ENCODE data around the gene ATG7.

ATG7 gene

GRCh38 chr3:11553436-11554235 is 281.4 kb downstream of the ATG7 start:
- peaks cover 17 to 69% of the 10 kb centered on the region in 2 donors for H3K36me3 ChIP-seq (replicated peaks in 1 of 2; ENCODE audit: control insufficient read depth in 2 of 2, insufficient read depth in 2 of 2, low read length in 2 of 2)
- peaks cover 2% of the 10 kb centered on the region for H3K79me1 ChIP-seq (ENCODE audit: low read depth, low read length)

GRCh38 chr3:11554236-11554610 is 282.0 kb downstream of the ATG7 start:
- Histone ChIP-seq H3K14ac (ENCODE audit: low read length) (no peak overlapping the region), H2BK5ac (ENCODE audit: low read length) (no peak overlapping the region), H3K27ac (replicated peaks; ENCODE audit: low read length) (no peak overlapping the region), H2BK15ac (ENCODE audit: low read length) (no peak overlapping the region), H3K9me3 (replicated peaks in 1 of 2; ENCODE audit: control insufficient read depth in 2 of 2, insufficient read depth in 1 of 2, low read depth in 1 of 2, low read length in 2 of 2) (peaks cover 0 to 8% of the 10 kb centered on the region in 2 donors), H3K4ac (ENCODE audit: low read length) (no peak overlapping the region), H3K18ac (ENCODE audit: low read length) (no peak overlapping the region), H3K27me3 (ENCODE audit: control insufficient read depth in 3 of 3, insufficient read depth in 3 of 3, low read depth in 1 of 3, low read length in 3 of 3) (no peaks in the 10 kb centered on the region), H2BK12ac (ENCODE audit: low read length) (no peak overlapping the region), H3K4me3 (ENCODE audit: low read length in 2 of 2) (peak overlapping the region in 1 of 2 donors; percentile 34), H4K8ac (ENCODE audit: low read depth, low read length) (no peak overlapping the region), H3K79me1 (ENCODE audit: low read depth, low read length) (peaks cover 2% of the 10 kb centered on the region), H2AFZ (ENCODE audit: low read length) (no peak overlapping the region), H3K23ac (ENCODE audit: low read depth, low read length, poor library complexity) (no peak overlapping the region), H3K4me1 (ENCODE audit: control insufficient read depth in 2 of 2, insufficient read depth in 1 of 2, low read depth in 1 of 2, low read length in 2 of 2) (peaks cover 4 to 28% of the 10 kb centered on the region in 2 donors), H4K91ac (ENCODE audit: low read depth, low read length, poor library complexity) (no peak overlapping the region), H3K9ac (ENCODE audit: low read depth, low read length, poor library complexity) (no peak overlapping the region), H2AK5ac (ENCODE audit: low read depth, low read length) (no peak overlapping the region), H3K36me3 (replicated peaks in 1 of 2; ENCODE audit: control insufficient read depth in 2 of 2, insufficient read depth in 2 of 2, low read length in 2 of 2) (peaks cover 23 to 75% of the 10 kb centered on the region in 2 donors), H2BK120ac (ENCODE audit: low read depth, low read length) (no peak overlapping the region), H3K4me2 (ENCODE audit: insufficient read depth, low read length, poor library complexity, severe bottlenecking) (no peak overlapping the region)
- WGBS, 2 donors (ENCODE audit: extremely low coverage in 2 of 2, insufficient read length in 2 of 2, insufficient replicate concordance in 1 of 2): no CpG with 5 or more reads among the region's 3 CpGs
- DNase-seq (ENCODE audit: low spot score): no peak

More at GRCh38 chr3:11553436-11554235, 281.4 kb downstream of the ATG7 start:
- no peak overlapping the region for H3K27ac ChIP-seq (replicated peaks; ENCODE audit: low read length)
- no CpG with 5 or more reads among the region's 17 CpGs for WGBS, 2 donors (ENCODE audit: extremely low coverage in 2 of 2, insufficient read length in 2 of 2, insufficient replicate concordance in 1 of 2)
- no peak overlapping the region for H3K4ac ChIP-seq (ENCODE audit: low read length)
- H2AK5ac ChIP-seq (ENCODE audit: low read depth, low read length): no peak overlapping the region
- H4K8ac ChIP-seq (ENCODE audit: low read depth, low read length): no peak overlapping the region
- H3K4me3 ChIP-seq (ENCODE audit: low read length in 2 of 2): no peak overlapping the region
- H4K91ac ChIP-seq (ENCODE audit: low read depth, low read length, poor library complexity): no peak overlapping the region
- H2BK12ac ChIP-seq (ENCODE audit: low read length): no peak overlapping the region
- no peak overlapping the region for H2AFZ ChIP-seq (ENCODE audit: low read length)
- no peak overlapping the region for H3K14ac ChIP-seq (ENCODE audit: low read length)
- peaks cover 0 to 8% of the 10 kb centered on the region in 2 donors for H3K9me3 ChIP-seq (replicated peaks in 1 of 2; ENCODE audit: control insufficient read depth in 2 of 2, insufficient read depth in 1 of 2, low read depth in 1 of 2, low read length in 2 of 2)
- H2BK15ac ChIP-seq (ENCODE audit: low read length): no peak overlapping the region
- no peak overlapping the region for H3K9ac ChIP-seq (ENCODE audit: low read depth, low read length, poor library complexity)
- no peak overlapping the region for H2BK120ac ChIP-seq (ENCODE audit: low read depth, low read length)
- H2BK5ac ChIP-seq (ENCODE audit: low read length): no peak overlapping the region
- H3K27me3 ChIP-seq (ENCODE audit: control insufficient read depth in 3 of 3, insufficient read depth in 3 of 3, low read depth in 1 of 3, low read length in 3 of 3): no peaks in the 10 kb centered on the region
- DNase-seq (ENCODE audit: low spot score): no peak
- no peak overlapping the region for H3K23ac ChIP-seq (ENCODE audit: low read depth, low read length, poor library complexity)
- no peak overlapping the region for H3K4me2 ChIP-seq (ENCODE audit: insufficient read depth, low read length, poor library complexity, severe bottlenecking)
- H3K4me1 ChIP-seq (ENCODE audit: control insufficient read depth in 2 of 2, insufficient read depth in 1 of 2, low read depth in 1 of 2, low read length in 2 of 2): peaks cover 4 to 28% of the 10 kb centered on the region in 2 donors
- peak overlapping the region; percentile 38 for H3K18ac ChIP-seq (ENCODE audit: low read length)

GRCh38 chr3:11554666-11555065 is 282.5 kb downstream of the ATG7 start:
- H2AK5ac ChIP-seq (ENCODE audit: low read depth, low read length): no peak overlapping the region
- H4K8ac ChIP-seq (ENCODE audit: low read depth, low read length): no peak overlapping the region
- peaks cover 0 to 6% of the 10 kb centered on the region in 2 donors for H3K9me3 ChIP-seq (replicated peaks in 1 of 2; ENCODE audit: control insufficient read depth in 2 of 2, insufficient read depth in 1 of 2, low read depth in 1 of 2, low read length in 2 of 2)
- no peak overlapping the region for H2AFZ ChIP-seq (ENCODE audit: low read length)
- H3K4me1 ChIP-seq (ENCODE audit: control insufficient read depth in 2 of 2, insufficient read depth in 1 of 2, low read depth in 1 of 2, low read length in 2 of 2): peaks cover 4 to 28% of the 10 kb centered on the region in 2 donors
- H2BK120ac ChIP-seq (ENCODE audit: low read depth, low read length): no peak overlapping the region
- no peak overlapping the region for H2BK15ac ChIP-seq (ENCODE audit: low read length)
- no peak overlapping the region for H3K27ac ChIP-seq (replicated peaks; ENCODE audit: low read length)
- no peak overlapping the region for H2BK5ac ChIP-seq (ENCODE audit: low read length)
- H3K79me1 ChIP-seq (ENCODE audit: low read depth, low read length): peaks cover 2% of the 10 kb centered on the region
- no peak overlapping the region for H2BK12ac ChIP-seq (ENCODE audit: low read length)
- H3K4me3 ChIP-seq (ENCODE audit: low read length in 2 of 2): no peak overlapping the region
- no peak overlapping the region for H3K9ac ChIP-seq (ENCODE audit: low read depth, low read length, poor library complexity)
- no peak overlapping the region for H3K4ac ChIP-seq (ENCODE audit: low read length)
- no peak for DNase-seq (ENCODE audit: low spot score)
- H3K18ac ChIP-seq (ENCODE audit: low read length): no peak overlapping the region
- no peak overlapping the region for H3K23ac ChIP-seq (ENCODE audit: low read depth, low read length, poor library complexity)
- peaks cover 26 to 79% of the 10 kb centered on the region in 2 donors for H3K36me3 ChIP-seq (replicated peaks in 1 of 2; ENCODE audit: control insufficient read depth in 2 of 2, insufficient read depth in 2 of 2, low read length in 2 of 2)
- no peak overlapping the region for H3K4me2 ChIP-seq (ENCODE audit: insufficient read depth, low read length, poor library complexity, severe bottlenecking)
- H4K91ac ChIP-seq (ENCODE audit: low read depth, low read length, poor library complexity): no peak overlapping the region
- no peak overlapping the region for H3K14ac ChIP-seq (ENCODE audit: low read length)
- WGBS, 2 donors (ENCODE audit: extremely low coverage in 2 of 2, insufficient read length in 2 of 2, insufficient replicate concordance in 1 of 2): no CpG with 5 or more reads among the region's 12 CpGs
- no peaks in the 10 kb centered on the region for H3K27me3 ChIP-seq (ENCODE audit: control insufficient read depth in 3 of 3, insufficient read depth in 3 of 3, low read depth in 1 of 3, low read length in 3 of 3)

GRCh38 chr3:11555211-11555782 is 283.1 kb downstream of the ATG7 start:
- Histone ChIP-seq H3K36me3 (replicated peaks in 1 of 2; ENCODE audit: control insufficient read depth in 2 of 2, insufficient read depth in 2 of 2, low read length in 2 of 2) (peaks cover 27 to 86% of the 10 kb centered on the region in 2 donors), H4K91ac (ENCODE audit: low read depth, low read length, poor library complexity) (no peak overlapping the region), H2BK120ac (ENCODE audit: low read depth, low read length) (no peak overlapping the region), H3K27me3 (ENCODE audit: control insufficient read depth in 3 of 3, insufficient read depth in 3 of 3, low read depth in 1 of 3, low read length in 3 of 3) (no peaks in the 10 kb centered on the region), H3K4me3 (ENCODE audit: low read length in 2 of 2) (no peak overlapping the region), H2AK5ac (ENCODE audit: low read depth, low read length) (no peak overlapping the region), H2BK5ac (ENCODE audit: low read length) (no peak overlapping the region), H3K14ac (ENCODE audit: low read length) (no peak overlapping the region), H3K27ac (replicated peaks; ENCODE audit: low read length) (no peak overlapping the region), H3K9me3 (replicated peaks in 1 of 2; ENCODE audit: control insufficient read depth in 2 of 2, insufficient read depth in 1 of 2, low read depth in 1 of 2, low read length in 2 of 2) (peaks cover 0 to 4% of the 10 kb centered on the region in 2 donors), H3K4me2 (ENCODE audit: insufficient read depth, low read length, poor library complexity, severe bottlenecking) (no peak overlapping the region), H2BK12ac (ENCODE audit: low read length) (no peak overlapping the region), H3K4me1 (ENCODE audit: control insufficient read depth in 2 of 2, insufficient read depth in 1 of 2, low read depth in 1 of 2, low read length in 2 of 2) (peaks cover 4 to 28% of the 10 kb centered on the region in 2 donors), H3K9ac (ENCODE audit: low read depth, low read length, poor library complexity) (no peak overlapping the region), H2AFZ (ENCODE audit: low read length) (no peak overlapping the region), H3K79me1 (ENCODE audit: low read depth, low read length) (peaks cover 5% of the 10 kb centered on the region), H3K23ac (ENCODE audit: low read depth, low read length, poor library complexity) (peak overlapping the region; percentile 65), H4K8ac (ENCODE audit: low read depth, low read length) (no peak overlapping the region), H2BK15ac (ENCODE audit: low read length) (no peak overlapping the region), H3K18ac (ENCODE audit: low read length) (no peak overlapping the region), H3K4ac (ENCODE audit: low read length) (no peak overlapping the region)
- no peak for DNase-seq (ENCODE audit: low spot score)
- no CpG with 5 or more reads among the region's 13 CpGs for WGBS, 2 donors (ENCODE audit: extremely low coverage in 2 of 2, insufficient read length in 2 of 2, insufficient replicate concordance in 1 of 2)
